PC-3 (cell line): Measurements from ENCODE around the gene DAPL1.
"Not testable (repeated sequence)": the region's sequence is repeated elsewhere in the genome, so short reads cannot be mapped to it uniquely, and the experiment has no call there.

Source experiments
- CTCF ChIP-seq: fragments of 300-600 bp; sonication (generic); conservative IDR thresholded peaks from 2 replicates; pipeline ENCODE4 v1.5.1; 2017; ENCODE audit warnings: antibody characterized with exemption, low read depth, mild to moderate bottlenecking, low read length
- EZH2 ChIP-seq: fragments of 300-600 bp; sonication (generic); IDR thresholded peaks from one replicate; pipeline ENCODE4 v1.6.1; 2017; ENCODE audit warnings: antibody characterized with exemption, mild to moderate bottlenecking, low read length; ENCODE audit not compliant: unreplicated experiment

- not testable (repeated sequence) for TF ChIP-seq EZH2, CTCF
Measured at GRCh38 chr2:158848031-158848970, 53.2 kb downstream of the DAPL1 start.
